Uterus (tissue), 2 donors: ENCODE results near the gene MICAL3.

ENCODE experiments used
- CTCF ChIP-seq, 4 experiments: fragments of 200-600 bp in 2 of 4; fragments of 450-650 bp in 2 of 4; sonication (generic) in 2 of 4; IDR thresholded peaks; one replicate each; pipeline ENCODE4 v1.5.1; 2016 to 2019; ENCODE audit warnings: antibody characterized with exemption in 4 of 4, mild to moderate bottlenecking in 2 of 4, moderate library complexity in 1 of 4
- POLR2A ChIP-seq, 2 donors: fragments of 450-650 bp; IDR thresholded peaks; one replicate each; pipeline ENCODE4 v1.6.1; 2016; ENCODE audit warnings: antibody characterized with exemption in 2 of 2, mild to moderate bottlenecking in 1 of 2, moderate library complexity in 1 of 2

GRCh38 chr22:17785185-17786184 lies 238.9 kb downstream of the MICAL3 start:
- TF ChIP-seq CTCF (IDR thresholded peaks at IDR 0.05): peak in 2 of 4 experiments; percentile 23 to 26
- TF ChIP-seq POLR2A (IDR thresholded peaks at IDR 0.05): no peak
